ENCODE results near the gene DNAJC3. TPM values are rescaled to one million over a fixed set of nuclear protein-coding genes. Genes with fewer than 3 reads are reported as not detected.

Gene DNAJC3
- total and polyA plus RNA-seq, 2 of the 13 experiments (the other 11 are each of a cell fraction or from before 2014, with no cell fraction given) = 10.4 to 48.2 TPM

- TF ChIP-seq, protein P1, sequence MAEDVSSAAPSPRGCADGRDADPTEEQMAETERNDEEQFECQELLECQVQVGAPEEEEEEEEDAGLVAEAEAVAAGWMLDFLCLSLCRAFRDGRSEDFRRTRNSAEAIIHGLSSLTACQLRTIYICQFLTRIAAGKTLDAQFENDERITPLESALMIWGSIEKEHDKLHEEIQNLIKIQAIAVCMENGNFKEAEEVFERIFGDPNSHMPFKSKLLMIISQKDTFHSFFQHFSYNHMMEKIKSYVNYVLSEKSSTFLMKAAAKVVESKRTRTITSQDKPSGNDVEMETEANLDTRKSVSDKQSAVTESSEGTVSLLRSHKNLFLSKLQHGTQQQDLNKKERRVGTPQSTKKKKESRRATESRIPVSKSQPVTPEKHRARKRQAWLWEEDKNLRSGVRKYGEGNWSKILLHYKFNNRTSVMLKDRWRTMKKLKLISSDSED (CRISPR knock-in tag; IDR thresholded peaks at IDR 0.05) = no peak
- TF ChIP-seq, protein P2, sequence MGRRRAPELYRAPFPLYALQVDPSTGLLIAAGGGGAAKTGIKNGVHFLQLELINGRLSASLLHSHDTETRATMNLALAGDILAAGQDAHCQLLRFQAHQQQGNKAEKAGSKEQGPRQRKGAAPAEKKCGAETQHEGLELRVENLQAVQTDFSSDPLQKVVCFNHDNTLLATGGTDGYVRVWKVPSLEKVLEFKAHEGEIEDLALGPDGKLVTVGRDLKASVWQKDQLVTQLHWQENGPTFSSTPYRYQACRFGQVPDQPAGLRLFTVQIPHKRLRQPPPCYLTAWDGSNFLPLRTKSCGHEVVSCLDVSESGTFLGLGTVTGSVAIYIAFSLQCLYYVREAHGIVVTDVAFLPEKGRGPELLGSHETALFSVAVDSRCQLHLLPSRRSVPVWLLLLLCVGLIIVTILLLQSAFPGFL (CRISPR knock-in tag; IDR thresholded peaks at IDR 0.05) = no peak
- TF ChIP-seq NCOR1 (IDR thresholded peaks at IDR 0.05; ENCODE audit: borderline replicate concordance, low read length) (no peak), ZHX1 (CRISPR knock-in tag; IDR thresholded peaks at IDR 0.05; ENCODE audit: low read depth) (no peak), RFXAP (CRISPR knock-in tag; IDR thresholded peaks at IDR 0.05; ENCODE audit: borderline replicate concordance) (peak; percentile 94), FOXO1 (CRISPR knock-in tag; IDR thresholded peaks at IDR 0.05) (no peak), ZNF574 (CRISPR knock-in tag; IDR thresholded peaks at IDR 0.05) (no peak), CBX5 (CRISPR knock-in tag; IDR thresholded peaks at IDR 0.05; ENCODE audit: borderline replicate concordance) (no peak), ARID4A (CRISPR knock-in tag; IDR thresholded peaks at IDR 0.05; ENCODE audit: borderline replicate concordance) (no peak; the same call in 1 of the 2 replicates), ZNF589 (CRISPR knock-in tag; conservative IDR thresholded peaks at IDR 0.05) (no peak), FOXO4 (CRISPR knock-in tag; conservative IDR thresholded peaks at IDR 0.05) (no peak), ZNF501 (CRISPR knock-in tag; IDR thresholded peaks at IDR 0.05) (no peak), EZH2 (conservative IDR thresholded peaks at IDR 0.05; ENCODE audit: low read depth, low read length) (no peak), GATAD1 (CRISPR knock-in tag; IDR thresholded peaks at IDR 0.05) (peak; percentile 28; the same call in 1 of the 2 replicates)
These were observed 32.3 kb upstream of the DNAJC3 start, which contains the start of gene DZIP1 (continued) for GRCh38 chr13:95644601-95645052.
